GM13976 (cell line): ENCODE data around the gene MOBP.
"Not testable (repeated sequence)": the region's sequence is repeated elsewhere in the genome, so short reads cannot be mapped to it uniquely, and the experiment has no call there.

Source experiments
- DNase-seq: peaks from one replicate; pipeline ENCODE4 v3.0.0; 2012; ENCODE audit warnings: low spot score
- CTCF ChIP-seq: IDR thresholded peaks from 2 replicates; pipeline ENCODE4 v1.5.1; 2012; ENCODE audit warnings: borderline replicate concordance, mild to moderate bottlenecking; ENCODE audit not compliant: insufficient read depth; ENCODE audit errors: extremely low read depth, missing control alignments, control extremely low read depth
- in situ Hi-C: fragments of 300-500 bp; cut with MboI; formaldehyde crosslinking; loops from one replicate; pipeline ENCODE4 v1.12.0; 2022; ENCODE audit warnings: low sequenced_read_pairs, mixed read lengths, inconsistent platforms; ENCODE audit not compliant: unreplicated experiment

MOBP gene

GRCh38 chr3:39467394-39468107 lies at the start of gene MOBP:
MOBP (plus strand) TSS chr3:39467680; CDS start chr3:39502070, 34,390 bp downstream.
- in situ Hi-C loops: no loop called here
- TF ChIP-seq CTCF: no peak
- no peak for DNase-seq

- in situ Hi-C loops, DNase-seq: not testable (repeated sequence)
Measured at GRCh38 chr3:39418556-39419225, 48.8 kb upstream of the MOBP start.

GRCh38 chr3:39419742-39420315 lies 47.7 kb upstream of the MOBP start:
- in situ Hi-C loops: no loop called here
- DNase-seq: no peak

GRCh38 chr3:39420543-39420942 lies 46.9 kb upstream of the MOBP start:
- in situ Hi-C loops: no loop called here
- no peak for DNase-seq
- TF ChIP-seq CTCF: no peak

More at GRCh38 chr3:39419742-39420315, 47.7 kb upstream of the MOBP start:
- no peak for TF ChIP-seq CTCF

GRCh38 chr3:39423436-39423970 lies 44.0 kb upstream of the MOBP start:
- DNase-seq: no peak
- in situ Hi-C loops: no loop called here

GRCh38 chr3:39426312-39426711 lies 41.2 kb upstream of the MOBP start:
- no peak for TF ChIP-seq CTCF
- in situ Hi-C loops: no loop called here
- no peak for DNase-seq

More at GRCh38 chr3:39423436-39423970, 44.0 kb upstream of the MOBP start:
- no peak for TF ChIP-seq CTCF
